ENCODE results near the gene SORCS2. TPM values are rescaled to one million over a fixed set of nuclear protein-coding genes. Genes with fewer than 3 reads are reported as not detected.
"Not testable (repeated sequence)": the region's sequence is repeated elsewhere in the genome, so short reads cannot be mapped to it uniquely, and the experiment has no call there.

The SORCS2 gene
- total RNA-seq, 1 experiment from 2014 or later: not detected

GRCh38 chr4:7598939-7599790 lies 406.8 kb downstream of the SORCS2 start:
- Mint-ChIP-seq H3K4me3 (ENCODE audit: low read depth, unreplicated experiment) (no peak overlapping the region), H3K4me1 (ENCODE audit: low read depth, unreplicated experiment) (no peaks in the 10 kb centered on the region)
- BruUV-seq (replicated peaks): no TSS peak

DNA sequence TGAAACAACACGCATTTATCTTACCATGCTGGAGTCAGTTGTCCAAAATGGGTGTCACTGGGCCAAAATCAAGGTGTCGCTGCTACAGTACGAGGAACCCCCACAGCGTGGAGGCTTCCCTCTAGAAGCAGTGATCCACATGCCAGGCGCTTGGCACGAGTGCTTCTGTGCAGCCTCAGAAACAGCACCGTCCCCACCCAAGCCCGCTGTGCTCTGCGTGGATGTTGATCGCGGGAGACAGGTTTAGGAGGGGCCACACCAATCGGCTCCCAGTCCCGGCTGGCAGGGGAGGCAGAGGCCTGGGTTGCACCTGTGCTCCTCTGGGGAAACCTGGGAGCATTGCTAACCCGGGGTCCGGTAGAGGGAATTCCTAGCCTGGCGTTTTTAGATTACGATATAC lies 407.9 kb downstream of the SORCS2 start:
- CTCF ChIA-PET: no interaction called here
- no peak for TF ChIP-seq CTCF (IDR thresholded peaks at IDR 0.05; ENCODE audit: unreplicated experiment)
- Mint-ChIP-seq H3K4me3 (ENCODE audit: low read depth, unreplicated experiment) (no peak overlapping the region), H3K4me1 (ENCODE audit: low read depth, unreplicated experiment) (no peaks in the 10 kb centered on the region), H3K27ac (ENCODE audit: unreplicated experiment) (no peak overlapping the region), H3K27me3 (ENCODE audit: unreplicated experiment) (peaks cover 15% of the 10 kb centered on the region), H3K36me3 (ENCODE audit: insufficient read depth, unreplicated experiment) (no peaks in the 10 kb centered on the region), H3K9me3 (ENCODE audit: low read depth, unreplicated experiment) (no peaks in the 10 kb centered on the region)
- no peak for DNase-seq
- intact Hi-C loops (cut with micrococcal nuclease; ENCODE audit: unreplicated experiment): no loop called here
- BruUV-seq (replicated peaks): no TSS peak

More at GRCh38 chr4:7598939-7599790, 406.8 kb downstream of the SORCS2 start:
- CTCF ChIA-PET: no interaction called here
- H3K9me3 Mint-ChIP-seq (ENCODE audit: low read depth, unreplicated experiment): no peaks in the 10 kb centered on the region
- H3K27ac Mint-ChIP-seq (ENCODE audit: unreplicated experiment): no peak overlapping the region
- no peak for DNase-seq
- peaks cover 25% of the 10 kb centered on the region for H3K27me3 Mint-ChIP-seq (ENCODE audit: unreplicated experiment)
- intact Hi-C loops (cut with micrococcal nuclease; ENCODE audit: unreplicated experiment): no loop called here
- no peaks in the 10 kb centered on the region for H3K36me3 Mint-ChIP-seq (ENCODE audit: insufficient read depth, unreplicated experiment)
- TF ChIP-seq CTCF (IDR thresholded peaks at IDR 0.05; ENCODE audit: unreplicated experiment): no peak

GRCh38 chr4:7602166-7602565 lies 409.8 kb downstream of the SORCS2 start:
- H3K27me3 Mint-ChIP-seq (ENCODE audit: unreplicated experiment); intact Hi-C loops (cut with micrococcal nuclease; ENCODE audit: unreplicated experiment); CTCF ChIA-PET; H3K36me3 Mint-ChIP-seq (ENCODE audit: insufficient read depth, unreplicated experiment); H3K4me3 Mint-ChIP-seq (ENCODE audit: low read depth, unreplicated experiment); H3K9me3 Mint-ChIP-seq (ENCODE audit: low read depth, unreplicated experiment); BruUV-seq (replicated peaks); DNase-seq; H3K27ac Mint-ChIP-seq (ENCODE audit: unreplicated experiment); H3K4me1 Mint-ChIP-seq (ENCODE audit: low read depth, unreplicated experiment): not testable (repeated sequence)

DNA sequence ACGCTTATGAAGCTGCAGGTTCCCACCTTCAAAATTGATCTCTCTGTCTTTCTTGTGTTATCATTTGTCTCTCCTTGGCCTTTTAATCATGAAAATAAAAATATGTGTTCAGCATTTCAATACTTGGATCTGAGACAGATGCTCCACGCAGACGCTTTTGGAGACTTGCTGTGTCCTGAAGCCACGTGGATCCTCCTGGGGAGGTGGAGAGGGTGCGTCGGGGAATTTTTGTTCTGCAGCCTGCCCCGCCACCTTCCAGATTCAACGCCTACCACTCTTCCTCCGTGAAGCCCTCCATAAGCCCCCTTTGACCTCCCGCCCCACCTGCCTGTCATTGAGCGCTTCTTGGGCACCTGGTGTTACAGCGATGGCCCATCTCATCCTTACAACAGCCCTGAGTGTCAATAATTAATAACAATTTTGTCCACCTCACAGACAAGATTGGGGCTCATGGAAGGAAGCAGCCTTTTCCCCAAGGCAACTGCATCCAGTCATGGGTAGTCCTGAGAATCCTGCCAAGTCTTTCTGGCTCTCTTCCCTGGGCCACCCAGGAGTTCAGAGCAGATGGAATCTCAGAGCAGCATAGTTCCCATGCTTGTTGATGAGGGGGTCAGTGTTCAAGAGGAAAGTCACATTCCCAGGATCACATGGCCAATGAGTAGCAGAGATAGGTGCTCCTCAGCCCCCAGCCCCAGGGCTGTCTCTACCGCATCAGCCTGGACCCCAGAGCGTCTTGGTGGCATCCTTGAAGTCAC lies 415.0 kb downstream of the SORCS2 start:
- Mint-ChIP-seq H3K27ac (ENCODE audit: unreplicated experiment) (no peak overlapping the region), H3K4me1 (ENCODE audit: low read depth, unreplicated experiment) (no peaks in the 10 kb centered on the region), H3K9me3 (ENCODE audit: low read depth, unreplicated experiment) (no peaks in the 10 kb centered on the region), H3K36me3 (ENCODE audit: insufficient read depth, unreplicated experiment) (no peaks in the 10 kb centered on the region), H3K4me3 (ENCODE audit: low read depth, unreplicated experiment) (no peak overlapping the region), H3K27me3 (ENCODE audit: unreplicated experiment) (peaks cover 30% of the 10 kb centered on the region)
- BruUV-seq (replicated peaks): no TSS peak
- no peak for DNase-seq
- CTCF ChIA-PET: no interaction called here
- TF ChIP-seq CTCF (IDR thresholded peaks at IDR 0.05; ENCODE audit: unreplicated experiment): no peak
- intact Hi-C loops (cut with micrococcal nuclease; ENCODE audit: unreplicated experiment): no loop called here
